WTC11 (cell line): ENCODE data around the gene NHS. TPM values are rescaled to one million over a fixed set of nuclear protein-coding genes. Genes with fewer than 3 reads are reported as not detected.

Experiments
- ATAC-seq: fragments of 200-7000 bp; cut with Tn5 transposase; 2 replicates; pipeline ENCODE4 v1.10.0; 2021; ENCODE audit warnings: mild to moderate bottlenecking, moderate library complexity
- CTCF ChIA-PET: fragments of 300-600 bp; sonication (Branson Sonifier 250); formaldehyde crosslinking; loops from one replicate; lab custom pipeline; 2021; ENCODE audit warnings: antibody characterized with exemption; lab: Charles Lee
- POLR2A ChIA-PET: fragments of 350-600 bp; sonication (Branson Sonifier 250); formaldehyde crosslinking; loops from one replicate; lab custom pipeline; 2021; ENCODE audit warnings: antibody characterized with exemption; lab: Charles Lee
- DNase-seq: peaks from one replicate; pipeline ENCODE4 v3.0.0; 2021; ENCODE audit warnings: low spot score
- H3K27ac Mint-ChIP-seq: 2 replicates; pipeline ENCODE4 v1.8.0; 2021; ENCODE audit warnings: mixed read lengths
- H3K27me3 Mint-ChIP-seq: 2 replicates; pipeline ENCODE4 v1.8.0; 2021; ENCODE audit warnings: low read depth, mild to moderate bottlenecking, moderate library complexity, mixed read lengths
- H3K36me3 Mint-ChIP-seq: 2 replicates; pipeline ENCODE4 v1.8.0; 2021; ENCODE audit warnings: mixed read lengths
- H3K4me1 Mint-ChIP-seq: 2 replicates; pipeline ENCODE4 v1.8.0; 2022; ENCODE audit warnings: mixed read lengths
- H3K4me3 Mint-ChIP-seq: 2 replicates; pipeline ENCODE4 v1.8.0; 2021; ENCODE audit warnings: mild to moderate bottlenecking, moderate library complexity, mixed read lengths
- H3K9me3 Mint-ChIP-seq: 2 replicates; pipeline ENCODE4 v1.8.0; 2021; ENCODE audit warnings: mixed read lengths
- CBFB ChIP-seq: sonication (generic); formaldehyde crosslinking; IDR thresholded peaks from 2 replicates; pipeline ENCODE4 v1.8.1; 2022; ENCODE audit warnings: mild to moderate bottlenecking, low read depth, missing genetic modification reagents
- CDX4 ChIP-seq: fragments of 250-450 bp; sonication (Bioruptor Pico); IDR thresholded peaks from 2 replicates; pipeline ENCODE4 v1.9.0; 2021; ENCODE audit warnings: moderate library complexity, mild to moderate bottlenecking, inconsistent platforms, borderline replicate concordance
- ELF4 ChIP-seq: sonication (generic); formaldehyde crosslinking; IDR thresholded peaks from 2 replicates; pipeline ENCODE4 v1.8.1; 2022; ENCODE audit warnings: low read depth, mild to moderate bottlenecking, moderate library complexity, missing genetic modification reagents
- FOXJ3 ChIP-seq: sonication (generic); formaldehyde crosslinking; IDR thresholded peaks from 2 replicates; pipeline ENCODE4 v1.9.0; 2021; ENCODE audit warnings: missing genetic modification reagents, mild to moderate bottlenecking, borderline replicate concordance
- GABPB1 ChIP-seq: sonication (generic); formaldehyde crosslinking; IDR thresholded peaks from 2 replicates; pipeline ENCODE4 v1.8.1; 2023; ENCODE audit warnings: mild to moderate bottlenecking, missing genetic modification reagents
- GRHL2 ChIP-seq: fragments of 250-450 bp; sonication (Bioruptor Pico); IDR thresholded peaks from 2 replicates; pipeline ENCODE4 v1.8.0; 2022; ENCODE audit warnings: mild to moderate bottlenecking, moderate library complexity; ENCODE audit not compliant: insufficient replicate concordance, severe bottlenecking
- MYBL2 ChIP-seq: sonication (generic); formaldehyde crosslinking; IDR thresholded peaks from 2 replicates; pipeline ENCODE4 v1.8.1; 2023; ENCODE audit warnings: mild to moderate bottlenecking, moderate library complexity, missing genetic modification reagents
- PREB ChIP-seq: sonication (generic); formaldehyde crosslinking; IDR thresholded peaks from 2 replicates; pipeline ENCODE4 v1.8.1; 2022; ENCODE audit warnings: mild to moderate bottlenecking, missing genetic modification reagents, moderate library complexity, borderline replicate concordance
- PRRX2 ChIP-seq: fragments of 250-450 bp; sonication (Bioruptor Pico); IDR thresholded peaks from 2 replicates; pipeline ENCODE4 v1.8.0; 2021; ENCODE audit warnings: mild to moderate bottlenecking
- SMAD4 ChIP-seq: sonication (generic); formaldehyde crosslinking; IDR thresholded peaks from 2 replicates; pipeline ENCODE4 v1.8.0; 2022; ENCODE audit warnings: mild to moderate bottlenecking, missing genetic modification reagents
- TCF7 ChIP-seq: sonication (generic); formaldehyde crosslinking; IDR thresholded peaks from 2 replicates; pipeline ENCODE4 v1.8.0; 2022; ENCODE audit warnings: mild to moderate bottlenecking, low read depth, missing genetic modification reagents, moderate library complexity
- TP53 ChIP-seq: sonication (generic); formaldehyde crosslinking; IDR thresholded peaks from 2 replicates; pipeline ENCODE4 v1.8.1; 2023; ENCODE audit warnings: mild to moderate bottlenecking, missing genetic modification reagents
- ZNF219 ChIP-seq: sonication (generic); formaldehyde crosslinking; IDR thresholded peaks from 2 replicates; pipeline ENCODE4 v1.8.0; 2023; ENCODE audit warnings: missing genetic modification reagents, mild to moderate bottlenecking, borderline replicate concordance
- ZNF416 ChIP-seq: fragments of 250-450 bp; sonication (Bioruptor Pico); IDR thresholded peaks from 2 replicates; pipeline ENCODE4 v1.9.0; 2021; ENCODE audit warnings: mild to moderate bottlenecking, inconsistent platforms
- ZNF532 ChIP-seq: fragments of 250-450 bp; sonication (Bioruptor Pico); IDR thresholded peaks from 2 replicates; pipeline ENCODE4 v1.9.0; 2021; ENCODE audit warnings: mild to moderate bottlenecking, borderline replicate concordance
- ZSCAN18 ChIP-seq: fragments of 250-450 bp; sonication (Bioruptor Pico); IDR thresholded peaks from 2 replicates; pipeline ENCODE4 v2.1.2; 2022; ENCODE audit warnings: mild to moderate bottlenecking, moderate library complexity
- total RNA-seq: library from RNA; stranded (reverse); gene quantifications from 3 replicates; pipeline ENCODE4 v1.2.3, GENCODE V29; 2021
- TF ChIP-seq, protein P1 (sequence below): sonication (generic); formaldehyde crosslinking; IDR thresholded peaks from 2 replicates; pipeline ENCODE4 v1.8.1; 2023; ENCODE audit warnings: mild to moderate bottlenecking, moderate library complexity, missing genetic modification reagents
- TF ChIP-seq, protein P2 (sequence below): sonication (generic); formaldehyde crosslinking; IDR thresholded peaks from 2 replicates; pipeline ENCODE4 v1.8.1; 2022; ENCODE audit warnings: low read depth, missing genetic modification reagents, borderline replicate concordance
- TF ChIP-seq, protein P3 (sequence below): sonication (generic); formaldehyde crosslinking; IDR thresholded peaks from 2 replicates; pipeline ENCODE4 v1.8.1; 2022; ENCODE audit warnings: low read depth, mild to moderate bottlenecking, moderate library complexity, missing genetic modification reagents, borderline replicate concordance

The NHS gene
- total RNA-seq, 1 experiment from 2014 or later, result 5.8 TPM

DNA sequence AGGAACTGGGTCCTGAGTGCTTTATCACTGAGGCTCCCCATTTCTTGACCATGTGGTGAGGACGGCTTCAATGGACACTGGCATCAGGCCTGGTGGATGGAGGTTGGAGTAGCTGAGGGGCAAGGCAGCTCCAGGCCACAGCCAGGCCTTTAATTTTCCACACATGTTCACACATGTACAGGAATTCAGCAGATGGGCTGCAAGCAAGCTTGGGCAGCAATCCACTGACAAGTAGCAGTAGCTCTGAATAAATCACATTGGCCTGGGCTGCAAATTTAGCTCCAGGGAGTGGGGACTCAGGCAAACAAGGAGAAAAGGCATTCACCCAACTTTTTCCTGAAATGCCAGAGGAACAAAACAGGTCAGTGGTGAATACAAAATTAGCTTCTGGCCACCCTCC lies 254.5 kb downstream of the NHS start:
- ChIA-PET POLR2A (no interaction called here), CTCF (interaction anchor here (1.3 kb wide), 1 partner anchor 15 kb away, joined by 3 read pairs; no protein-coding TSS in a partner anchor)
- no peak for ATAC-seq
- peaks cover 28% of the 10 kb centered on the region for H3K4me1 Mint-ChIP-seq
- H3K9me3 Mint-ChIP-seq, result no peaks in the 10 kb centered on the region
- H3K36me3 Mint-ChIP-seq, result no peaks in the 10 kb centered on the region
- TF ChIP-seq, protein P1, sequence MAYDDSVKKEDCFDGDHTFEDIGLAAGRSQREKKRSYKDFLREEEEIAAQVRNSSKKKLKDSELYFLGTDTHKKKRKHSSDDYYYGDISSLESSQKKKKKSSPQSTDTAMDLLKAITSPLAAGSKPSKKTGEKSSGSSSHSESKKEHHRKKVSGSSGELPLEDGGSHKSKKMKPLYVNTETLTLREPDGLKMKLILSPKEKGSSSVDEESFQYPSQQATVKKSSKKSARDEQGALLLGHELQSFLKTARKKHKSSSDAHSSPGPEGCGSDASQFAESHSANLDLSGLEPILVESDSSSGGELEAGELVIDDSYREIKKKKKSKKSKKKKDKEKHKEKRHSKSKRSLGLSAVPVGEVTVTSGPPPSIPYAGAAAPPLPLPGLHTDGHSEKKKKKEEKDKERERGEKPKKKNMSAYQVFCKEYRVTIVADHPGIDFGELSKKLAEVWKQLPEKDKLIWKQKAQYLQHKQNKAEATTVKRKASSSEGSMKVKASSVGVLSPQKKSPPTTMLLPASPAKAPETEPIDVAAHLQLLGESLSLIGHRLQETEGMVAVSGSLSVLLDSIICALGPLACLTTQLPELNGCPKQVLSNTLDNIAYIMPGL, result no peak
- no peak for TF ChIP-seq GABPB1 (CRISPR knock-in tag)
- no peak for TF ChIP-seq ZNF416 (CRISPR knock-in tag)
- TF ChIP-seq TCF7, result no peak
- no peak for TF ChIP-seq ZNF219 (CRISPR knock-in tag)
- TF ChIP-seq TP53 (CRISPR knock-in tag), result no peak
- TF ChIP-seq, protein P2, sequence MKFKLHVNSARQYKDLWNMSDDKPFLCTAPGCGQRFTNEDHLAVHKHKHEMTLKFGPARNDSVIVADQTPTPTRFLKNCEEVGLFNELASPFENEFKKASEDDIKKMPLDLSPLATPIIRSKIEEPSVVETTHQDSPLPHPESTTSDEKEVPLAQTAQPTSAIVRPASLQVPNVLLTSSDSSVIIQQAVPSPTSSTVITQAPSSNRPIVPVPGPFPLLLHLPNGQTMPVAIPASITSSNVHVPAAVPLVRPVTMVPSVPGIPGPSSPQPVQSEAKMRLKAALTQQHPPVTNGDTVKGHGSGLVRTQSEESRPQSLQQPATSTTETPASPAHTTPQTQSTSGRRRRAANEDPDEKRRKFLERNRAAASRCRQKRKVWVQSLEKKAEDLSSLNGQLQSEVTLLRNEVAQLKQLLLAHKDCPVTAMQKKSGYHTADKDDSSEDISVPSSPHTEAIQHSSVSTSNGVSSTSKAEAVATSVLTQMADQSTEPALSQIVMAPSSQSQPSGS, result no peak
- TF ChIP-seq PREB (CRISPR knock-in tag), result no peak
- no peak for TF ChIP-seq GRHL2
- TF ChIP-seq MYBL2 (CRISPR knock-in tag), result no peak
- DNase-seq, result no peak
- no peak overlapping the region for H3K27ac Mint-ChIP-seq
- no peaks in the 10 kb centered on the region; the same call in 1 of the 2 replicates for H3K27me3 Mint-ChIP-seq
- H3K4me3 Mint-ChIP-seq, result no peak overlapping the region

GRCh38 chrX:17631647-17632046 lies 256.6 kb downstream of the NHS start:
- H3K9me3 Mint-ChIP-seq, result no peaks in the 10 kb centered on the region
- peaks cover 45% of the 10 kb centered on the region for H3K4me1 Mint-ChIP-seq
- no peak overlapping the region for H3K27ac Mint-ChIP-seq
- CTCF ChIA-PET, result no interaction called here
- POLR2A ChIA-PET, result interaction anchor here (0.6 kb wide), 1 partner anchor 373 kb away, joined by 3 read pairs; no protein-coding TSS in a partner anchor
- no peaks in the 10 kb centered on the region for H3K36me3 Mint-ChIP-seq
- H3K27me3 Mint-ChIP-seq, result no peaks in the 10 kb centered on the region; the same call in 1 of the 2 replicates
- H3K4me3 Mint-ChIP-seq, result no peak overlapping the region
- DNase-seq (no peak), ATAC-seq (no peak)
- TF ChIP-seq ZNF416 (CRISPR knock-in tag) (no peak), SMAD4 (CRISPR knock-in tag) (no peak), PRRX2 (no peak), ZSCAN18 (CRISPR knock-in tag) (no peak), ZNF532 (no peak), FOXJ3 (CRISPR knock-in tag) (no peak), CBFB (no peak), ELF4 (CRISPR knock-in tag) (no peak), PREB (CRISPR knock-in tag) (no peak), CDX4 (CRISPR knock-in tag) (no peak)
- TF ChIP-seq, protein P3, sequence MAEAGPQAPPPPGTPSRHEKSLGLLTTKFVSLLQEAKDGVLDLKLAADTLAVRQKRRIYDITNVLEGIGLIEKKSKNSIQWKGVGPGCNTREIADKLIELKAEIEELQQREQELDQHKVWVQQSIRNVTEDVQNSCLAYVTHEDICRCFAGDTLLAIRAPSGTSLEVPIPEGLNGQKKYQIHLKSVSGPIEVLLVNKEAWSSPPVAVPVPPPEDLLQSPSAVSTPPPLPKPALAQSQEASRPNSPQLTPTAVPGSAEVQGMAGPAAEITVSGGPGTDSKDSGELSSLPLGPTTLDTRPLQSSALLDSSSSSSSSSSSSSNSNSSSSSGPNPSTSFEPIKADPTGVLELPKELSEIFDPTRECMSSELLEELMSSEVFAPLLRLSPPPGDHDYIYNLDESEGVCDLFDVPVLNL (CRISPR knock-in tag), result no peak
- TF ChIP-seq, protein P1, result no peak
